Fibroblast of mammary gland (primary cell): Measurements from ENCODE around the gene LRP1B.

Experiments used
- DNase-seq: peaks from one replicate; pipeline ENCODE4 v3.0.0-alpha.2; 2010; ENCODE audit warnings: low read depth
- H3K4me3 ChIP-seq: 2 replicates; pipeline ENCODE4 v1.5.1; 2011; ENCODE audit warnings: low read depth, mild to moderate bottlenecking, low read length, moderate library complexity; ENCODE audit not compliant: control insufficient read depth
- CTCF ChIP-seq: conservative IDR thresholded peaks from 2 replicates; pipeline ENCODE4 v1.5.1; 2011; ENCODE audit warnings: low read depth, low read length, inconsistent platforms; ENCODE audit not compliant: control insufficient read depth, insufficient read depth

LRP1B gene

GRCh38 chr2:141523199-141523598, 607.6 kb downstream of the LRP1B start:
- TF ChIP-seq CTCF, result no peak
- H3K4me3 ChIP-seq, result no peak overlapping the region
- no peak for DNase-seq

DNA sequence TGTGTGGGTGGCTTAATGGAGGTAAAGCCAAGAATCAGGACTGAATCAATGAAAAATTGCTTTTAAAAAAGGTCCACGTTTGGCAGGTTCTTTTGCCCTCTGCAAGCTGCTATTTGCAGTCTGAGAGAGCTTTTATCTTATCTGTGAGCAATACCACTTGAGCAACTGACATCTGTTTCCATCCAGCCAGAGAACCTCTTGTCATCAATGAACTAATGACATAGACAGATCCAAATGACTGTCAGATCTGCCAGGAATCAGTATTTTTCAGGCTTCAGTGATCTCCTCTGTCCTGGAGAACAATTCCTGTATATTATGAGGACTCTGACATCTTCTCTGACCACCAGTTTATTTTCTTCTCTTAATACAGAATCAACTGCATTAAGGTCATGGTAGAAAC, 608.1 kb downstream of the LRP1B start:
- H3K4me3 ChIP-seq, result no peak overlapping the region
- TF ChIP-seq CTCF, result no peak
- DNase-seq, result no peak

DNA sequence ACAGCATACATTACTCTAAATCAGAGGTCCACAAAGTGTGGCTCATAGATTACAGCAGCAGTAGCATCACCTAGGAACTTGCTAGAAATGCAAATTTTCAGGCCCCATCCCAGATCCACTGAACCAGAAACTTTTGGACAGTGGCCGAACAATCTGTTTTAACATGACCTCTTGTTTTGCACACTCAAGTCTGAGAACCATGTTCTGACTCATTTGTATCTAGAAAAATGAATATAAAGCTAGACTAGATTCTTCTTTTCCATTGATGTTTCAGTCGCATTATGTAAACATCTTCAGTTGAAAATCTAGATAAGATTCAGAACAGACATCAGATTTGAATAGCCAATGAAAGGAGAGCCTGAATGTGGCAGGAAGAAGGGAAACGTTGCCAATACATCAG, 608.8 kb downstream of the LRP1B start:
- DNase-seq, result no peak
- TF ChIP-seq CTCF, result no peak
- H3K4me3 ChIP-seq, result no peak overlapping the region

DNA sequence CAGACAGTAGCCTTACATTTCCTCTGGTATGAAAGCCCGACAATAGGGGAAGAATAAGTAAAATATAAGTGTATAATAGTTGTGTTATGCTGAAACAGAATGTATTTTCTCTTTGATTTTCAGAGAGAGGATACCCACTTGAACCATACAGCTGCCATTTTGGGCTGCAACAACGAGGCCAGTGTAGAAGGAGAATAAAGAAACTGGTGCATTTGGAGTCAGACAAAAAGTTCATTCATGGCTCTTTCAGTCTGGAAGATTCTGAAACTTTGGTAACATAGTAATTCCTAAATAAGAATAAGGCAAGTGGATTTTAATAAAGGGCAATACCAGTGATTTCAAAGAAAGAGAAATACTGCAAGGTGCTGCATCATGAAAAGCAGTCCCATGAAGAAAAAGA, 610.9 kb downstream of the LRP1B start:
- H3K4me3 ChIP-seq, result no peak overlapping the region
- TF ChIP-seq CTCF, result no peak
- no peak for DNase-seq

GRCh38 chr2:141517852-141518421, 612.9 kb downstream of the LRP1B start:
- no peak for DNase-seq
- TF ChIP-seq CTCF, result no peak
- H3K4me3 ChIP-seq, result no peak overlapping the region

GRCh38 chr2:141517180-141517851, 613.5 kb downstream of the LRP1B start:
- DNase-seq, result no peak
- TF ChIP-seq CTCF, result no peak
- no peak overlapping the region for H3K4me3 ChIP-seq
